ENCODE data around the gene UBE2O. TPM values are rescaled to one million over a fixed set of nuclear protein-coding genes. Genes with fewer than 3 reads are reported as not detected.

Gene UBE2O
- total RNA-seq, 5 donors from 2014 or later (not counting 1 experiment from before 2014, with no cell fraction given): 33.9 to 57.8 (median 47.5) TPM

DNA sequence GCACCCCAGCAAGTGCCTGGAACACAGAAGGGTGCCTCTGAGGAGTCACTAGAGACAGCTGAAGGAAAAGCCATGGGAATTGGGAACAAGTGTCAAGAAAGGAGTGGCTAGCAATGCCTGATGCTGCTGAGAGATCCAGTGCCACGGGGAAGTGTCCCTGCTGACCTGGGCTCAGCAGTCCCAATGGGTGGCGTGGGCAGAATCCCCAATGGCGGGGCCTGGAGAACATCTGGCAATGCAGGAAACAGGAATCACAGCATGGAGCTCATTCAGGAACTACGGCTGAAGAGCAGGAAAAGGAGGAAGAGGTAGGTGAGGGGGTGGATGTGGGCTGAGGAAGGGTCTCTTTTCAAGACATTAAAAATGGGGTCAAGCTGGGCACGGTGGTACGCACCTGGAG is 30.1 kb downstream of the UBE2O start:
- no peak overlapping the region for H3K4me3 Mint-ChIP-seq
- POLR2A ChIA-PET: interaction anchor here in 1 of 2 donors (0.6 kb wide), 1 partner anchor 1322 kb away, joined by 3 read pairs; no protein-coding TSS in a partner anchor
- 89% methylated on average over 6 of the region's 6 CpGs for WGBS (ENCODE audit: insufficient coverage)

DNA sequence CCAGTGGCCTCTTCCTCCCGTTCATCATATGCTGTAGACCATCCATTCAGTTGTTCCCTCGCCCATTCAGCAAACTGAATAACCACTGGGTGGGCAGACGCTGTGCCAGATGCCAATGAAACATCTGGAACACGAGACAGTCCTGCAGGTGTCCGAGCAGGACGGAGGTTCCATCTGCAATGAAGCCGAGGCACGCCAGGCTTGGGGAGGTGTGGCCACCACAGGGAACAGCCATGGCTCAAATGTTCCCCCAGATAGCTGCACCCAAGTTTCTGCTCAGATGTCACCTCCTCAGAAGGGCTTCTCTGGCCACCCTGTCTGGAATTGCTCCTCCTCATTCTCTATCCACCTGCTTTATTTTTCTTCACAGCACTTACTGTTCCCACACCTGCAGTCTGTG is 30.5 kb downstream of the UBE2O start:
- Histone ChIP-seq H3K36me3 (ENCODE audit: control insufficient read depth in 2 of 2, extremely low read depth in 1 of 2, insufficient read depth in 1 of 2, low read length in 1 of 2) (peaks cover 3 to 6% of the 10 kb centered on the region in 2 donors), H3K27ac (ENCODE audit: low read length) (no peak overlapping the region), H3K9me3 (no peaks in the 10 kb centered on the region), H3K4me3 (ENCODE audit: control insufficient read depth in 1 of 2, extremely low read depth in 1 of 2, low read length in 1 of 2) (no peak overlapping the region), H3K4me1 (ENCODE audit: control insufficient read depth in 1 of 2, extremely low read depth in 1 of 2, insufficient read depth in 2 of 2, low read length in 2 of 2) (peaks cover 0 to 3% of the 10 kb centered on the region in 2 experiments), H3K27me3 (replicated peaks in 1 of 2; ENCODE audit: control insufficient read depth in 2 of 2, extremely low read depth in 1 of 2, insufficient read depth in 2 of 2, low read length in 1 of 2) (no peaks in the 10 kb centered on the region)
- Mint-ChIP-seq H3K4me3 (no peak overlapping the region), H3K9me3 (no peaks in the 10 kb centered on the region), H3K4me1 (peaks cover 21 to 46% (median 35%) of the 10 kb centered on the region in 3 donors), H3K36me3 (peaks cover 10% of the 10 kb centered on the region), H3K27ac (peak overlapping the region in 1 of 2 donors; percentile 61), H3K27me3 (no peaks in the 10 kb centered on the region)
- POLR2A ChIA-PET: interaction anchor here in 1 of 2 donors (0.6 kb wide), 1 partner anchor 1322 kb away, joined by 3 read pairs; no protein-coding TSS in a partner anchor
- DNase-seq (no peak), ATAC-seq (replicated peaks in 1 of 4) (no peak)
- CTCF ChIA-PET: interaction anchor here in 1 of 2 donors (0.6 kb wide), 1 partner anchor 124 kb away, joined by 6 read pairs; no protein-coding TSS in a partner anchor
- 98% methylated on average over 8 of the region's 8 CpGs for WGBS (ENCODE audit: insufficient coverage)

More for the DNA sequence above, 30.1 kb downstream of the UBE2O start:
- CTCF ChIA-PET: no interaction called here
- Mint-ChIP-seq H3K9me3 (no peaks in the 10 kb centered on the region), H3K27ac (peak overlapping the region in 1 of 2 donors; percentile 61), H3K4me1 (peaks cover 17 to 43% (median 32%) of the 10 kb centered on the region in 3 donors), H3K36me3 (peaks cover 5% of the 10 kb centered on the region), H3K27me3 (no peaks in the 10 kb centered on the region)
- DNase-seq (no peak), ATAC-seq (replicated peaks in 1 of 4) (no peak)
- Histone ChIP-seq H3K9me3 (no peaks in the 10 kb centered on the region), H3K27ac (ENCODE audit: low read length) (no peak overlapping the region), H3K36me3 (ENCODE audit: control insufficient read depth in 2 of 2, extremely low read depth in 1 of 2, insufficient read depth in 1 of 2, low read length in 1 of 2) (peaks cover 0 to 6% of the 10 kb centered on the region in 2 donors), H3K4me3 (ENCODE audit: control insufficient read depth in 1 of 2, extremely low read depth in 1 of 2, low read length in 1 of 2) (no peak overlapping the region), H3K27me3 (replicated peaks in 1 of 2; ENCODE audit: control insufficient read depth in 2 of 2, extremely low read depth in 1 of 2, insufficient read depth in 2 of 2, low read length in 1 of 2) (no peaks in the 10 kb centered on the region), H3K4me1 (ENCODE audit: control insufficient read depth in 1 of 2, extremely low read depth in 1 of 2, insufficient read depth in 2 of 2, low read length in 2 of 2) (peaks cover 0 to 3% of the 10 kb centered on the region in 2 experiments)

DNA sequence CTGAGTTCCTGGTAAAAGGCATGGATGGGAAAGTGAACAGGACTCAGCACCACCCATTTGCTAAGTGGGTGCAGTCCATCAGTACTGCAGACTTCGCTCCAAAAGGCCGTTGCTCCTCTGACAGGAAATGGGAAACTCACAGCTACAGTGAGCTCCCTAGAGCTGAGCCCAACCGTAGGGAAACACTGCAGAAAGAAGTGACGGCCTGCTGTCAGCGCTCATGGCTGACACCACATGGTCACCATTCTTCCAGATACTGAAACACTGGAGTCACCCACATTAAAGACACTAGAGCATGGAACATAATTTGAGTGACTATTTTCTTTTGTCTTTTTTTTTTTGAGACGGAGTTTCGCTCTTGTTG is 31.9 kb downstream of the UBE2O start:
- H3K4me3 Mint-ChIP-seq: no peak overlapping the region
- CTCF ChIA-PET: no interaction called here
- H3K36me3 Mint-ChIP-seq: peaks cover 13% of the 10 kb centered on the region
- whole genome bisulfite sequencing (ENCODE audit: insufficient coverage): 95% methylated on average over 5 of the region's 7 CpGs
- no peak overlapping the region for H3K27ac ChIP-seq (ENCODE audit: low read length)
- no peak overlapping the region for H3K4me3 ChIP-seq (ENCODE audit: control insufficient read depth in 1 of 2, extremely low read depth in 1 of 2, low read length in 1 of 2)
- POLR2A ChIA-PET: no interaction called here
- DNase-seq: no peak
- ATAC-seq (replicated peaks in 1 of 4): no peak
- no peaks in the 10 kb centered on the region for H3K27me3 ChIP-seq (replicated peaks in 1 of 2; ENCODE audit: control insufficient read depth in 2 of 2, extremely low read depth in 1 of 2, insufficient read depth in 2 of 2, low read length in 1 of 2)
- H3K4me1 ChIP-seq (ENCODE audit: control insufficient read depth in 1 of 2, extremely low read depth in 1 of 2, insufficient read depth in 2 of 2, low read length in 2 of 2): peaks cover 0 to 3% of the 10 kb centered on the region in 2 experiments
- H3K4me1 Mint-ChIP-seq: peaks cover 19 to 40% (median 29%) of the 10 kb centered on the region in 3 donors
- no peaks in the 10 kb centered on the region for H3K9me3 Mint-ChIP-seq
- peaks cover 6 to 11% of the 10 kb centered on the region in 2 donors for H3K36me3 ChIP-seq (ENCODE audit: control insufficient read depth in 2 of 2, extremely low read depth in 1 of 2, insufficient read depth in 1 of 2, low read length in 1 of 2)
- H3K27me3 Mint-ChIP-seq: no peaks in the 10 kb centered on the region
- no peak overlapping the region for H3K27ac Mint-ChIP-seq
- no peaks in the 10 kb centered on the region for H3K9me3 ChIP-seq

DNA sequence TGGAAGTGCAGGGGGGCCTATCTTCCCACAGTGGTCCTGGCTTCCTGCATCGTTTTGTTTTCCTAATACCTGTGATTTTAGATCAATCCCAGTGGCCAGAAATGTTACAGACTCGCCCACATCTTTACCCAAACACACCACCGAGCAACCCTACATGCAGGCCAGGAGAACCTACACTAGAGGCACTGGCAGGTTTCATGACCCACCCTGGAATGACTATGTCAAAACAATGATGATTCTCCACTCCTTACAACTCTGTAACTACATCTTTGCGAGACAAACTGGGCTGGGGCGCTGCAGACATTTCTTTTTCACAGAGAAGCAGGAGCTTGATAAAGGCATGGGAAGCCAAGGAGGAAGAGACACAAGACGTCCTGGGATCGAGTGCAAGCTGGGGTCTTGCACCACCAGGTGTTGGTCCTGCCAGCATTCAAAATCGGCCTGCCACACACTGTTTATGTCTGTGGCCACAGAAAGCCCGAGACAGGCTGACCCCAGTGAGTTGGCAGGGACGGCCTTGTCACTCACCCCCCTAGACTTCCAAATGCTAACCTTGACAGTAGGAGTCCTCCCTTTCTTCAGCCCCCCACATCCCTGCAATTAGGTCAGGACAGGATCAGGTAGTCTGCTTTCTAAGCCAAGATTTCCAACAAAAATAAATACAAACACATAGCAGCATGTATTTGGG is 32.5 kb downstream of the UBE2O start:
- WGBS (ENCODE audit: insufficient coverage): 96% methylated on average over 5 of the region's 10 CpGs
- no peak overlapping the region for H3K27ac ChIP-seq (ENCODE audit: low read length)

DNA sequence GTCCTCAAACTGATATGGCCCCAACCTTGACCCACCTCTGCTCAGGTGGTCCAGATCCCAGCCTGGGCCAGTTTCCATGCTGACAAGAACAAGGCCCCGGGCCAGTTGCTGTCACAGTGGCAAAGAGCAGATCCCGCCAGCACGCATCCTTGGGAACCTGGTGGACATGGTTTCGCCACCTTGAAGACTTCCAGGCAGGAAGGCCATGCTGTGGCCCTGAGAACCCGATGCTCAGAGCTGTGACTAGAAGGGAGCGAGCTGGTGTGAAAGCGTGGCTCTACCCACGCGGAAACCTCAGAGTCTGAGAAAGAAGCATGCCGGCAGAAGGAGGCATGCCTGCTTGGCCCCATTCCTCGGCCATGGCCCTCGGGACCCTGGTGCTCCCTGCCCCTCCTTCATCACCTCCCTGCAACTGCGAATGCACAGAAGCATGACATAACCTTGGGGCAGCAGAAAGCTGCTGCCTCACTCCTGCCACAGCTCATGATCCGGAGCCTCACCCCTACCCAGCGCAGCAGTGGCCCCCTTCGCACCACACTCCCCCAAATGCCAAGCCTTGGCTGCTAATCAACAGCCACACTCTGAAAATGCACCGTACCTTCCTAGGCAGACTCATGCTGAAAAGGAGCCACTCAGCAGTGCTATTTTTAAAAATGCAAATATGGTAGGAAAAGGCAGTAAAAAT is 33.2 kb downstream of the UBE2O start:
- Mint-ChIP-seq H3K36me3 (peaks cover 13% of the 10 kb centered on the region), H3K27ac (no peak overlapping the region), H3K4me3 (no peak overlapping the region), H3K9me3 (no peaks in the 10 kb centered on the region), H3K27me3 (no peaks in the 10 kb centered on the region), H3K4me1 (peaks cover 19 to 33% (median 23%) of the 10 kb centered on the region in 3 donors)
- CTCF ChIA-PET: interaction anchor here in 1 of 2 donors (0.5 to 0.8 kb wide), 2 partner anchors 15 to 434 kb away, joined by 3 to 4 read pairs; no protein-coding TSS in a partner anchor
- POLR2A ChIA-PET: no interaction called here
- DNase-seq: no peak
- Histone ChIP-seq H3K4me3 (ENCODE audit: control insufficient read depth in 1 of 2, extremely low read depth in 1 of 2, low read length in 1 of 2) (no peak overlapping the region), H3K4me1 (ENCODE audit: control insufficient read depth in 1 of 2, extremely low read depth in 1 of 2, insufficient read depth in 2 of 2, low read length in 2 of 2) (peaks cover 0 to 3% of the 10 kb centered on the region in 2 experiments), H3K9me3 (no peaks in the 10 kb centered on the region), H3K27me3 (replicated peaks in 1 of 2; ENCODE audit: control insufficient read depth in 2 of 2, extremely low read depth in 1 of 2, insufficient read depth in 2 of 2, low read length in 1 of 2) (no peaks in the 10 kb centered on the region), H3K27ac (ENCODE audit: low read length) (no peak overlapping the region), H3K36me3 (ENCODE audit: control insufficient read depth in 2 of 2, extremely low read depth in 1 of 2, insufficient read depth in 1 of 2, low read length in 1 of 2) (peaks cover 6 to 11% of the 10 kb centered on the region in 2 donors)
- no peak for ATAC-seq (replicated peaks in 1 of 4)
- WGBS (ENCODE audit: insufficient coverage): 83% methylated on average over 13 of the region's 17 CpGs

More for the DNA sequence above, 32.5 kb downstream of the UBE2O start:
- Histone ChIP-seq H3K4me1 (ENCODE audit: control insufficient read depth in 1 of 2, extremely low read depth in 1 of 2, insufficient read depth in 2 of 2, low read length in 2 of 2) (peaks cover 0 to 3% of the 10 kb centered on the region in 2 experiments), H3K4me3 (ENCODE audit: control insufficient read depth in 1 of 2, extremely low read depth in 1 of 2, low read length in 1 of 2) (no peak overlapping the region), H3K9me3 (no peaks in the 10 kb centered on the region), H3K27me3 (replicated peaks in 1 of 2; ENCODE audit: control insufficient read depth in 2 of 2, extremely low read depth in 1 of 2, insufficient read depth in 2 of 2, low read length in 1 of 2) (no peaks in the 10 kb centered on the region), H3K36me3 (ENCODE audit: control insufficient read depth in 2 of 2, extremely low read depth in 1 of 2, insufficient read depth in 1 of 2, low read length in 1 of 2) (peaks cover 6 to 11% of the 10 kb centered on the region in 2 donors)
- H3K4me3 Mint-ChIP-seq: no peak overlapping the region
- ChIA-PET CTCF (interaction anchor here in 1 of 2 donors (0.8 kb wide), 1 partner anchor 16 kb away, joined by 3 read pairs; no protein-coding TSS in a partner anchor), POLR2A (no interaction called here)
- no peaks in the 10 kb centered on the region for H3K9me3 Mint-ChIP-seq
- ATAC-seq (replicated peaks in 1 of 4) (no peak), DNase-seq (no peak)
- H3K27me3 Mint-ChIP-seq: no peaks in the 10 kb centered on the region
- H3K4me1 Mint-ChIP-seq: peaks cover 19 to 36% (median 24%) of the 10 kb centered on the region in 3 donors
- no peak overlapping the region for H3K27ac Mint-ChIP-seq
- peaks cover 13% of the 10 kb centered on the region for H3K36me3 Mint-ChIP-seq

DNA sequence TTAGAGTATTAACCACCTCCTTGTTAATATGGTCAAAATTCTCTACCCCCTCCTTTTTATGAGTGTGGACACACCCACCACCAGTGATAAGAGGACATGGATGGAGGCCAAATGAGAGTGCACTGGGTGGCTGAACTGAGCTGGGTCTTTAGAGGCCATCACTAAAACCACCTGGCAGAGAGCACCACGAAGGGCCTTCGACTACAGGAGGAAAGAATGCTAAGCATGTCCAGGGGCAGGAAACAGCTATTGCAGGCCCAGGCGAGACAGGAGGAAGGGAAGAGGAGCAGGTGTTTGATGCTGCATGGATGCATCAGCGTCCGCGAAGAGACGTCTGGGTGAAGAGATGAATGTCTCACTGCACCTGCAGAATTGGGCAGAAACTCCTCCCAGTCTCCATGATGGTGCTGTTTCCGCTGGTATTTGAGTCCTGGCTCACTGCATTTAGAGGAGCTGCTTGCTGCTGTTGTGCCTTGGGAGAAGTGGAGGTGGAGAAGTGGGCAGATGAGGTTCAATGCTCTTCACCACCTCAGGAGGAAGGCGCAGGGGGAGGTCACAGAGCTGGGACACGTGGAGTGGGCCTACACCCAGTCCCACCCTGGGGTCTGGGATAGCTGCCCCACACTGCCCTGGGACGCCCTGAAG is 35.3 kb downstream of the UBE2O start:
- H3K9me3 Mint-ChIP-seq: no peaks in the 10 kb centered on the region
- Histone ChIP-seq H3K4me3 (ENCODE audit: control insufficient read depth in 1 of 2, extremely low read depth in 1 of 2, low read length in 1 of 2) (no peak overlapping the region), H3K9me3 (no peaks in the 10 kb centered on the region), H3K4me1 (ENCODE audit: control insufficient read depth in 1 of 2, extremely low read depth in 1 of 2, insufficient read depth in 2 of 2, low read length in 2 of 2) (peaks cover 0 to 3% of the 10 kb centered on the region in 2 experiments), H3K27me3 (replicated peaks in 1 of 2; ENCODE audit: control insufficient read depth in 2 of 2, extremely low read depth in 1 of 2, insufficient read depth in 2 of 2, low read length in 1 of 2) (no peaks in the 10 kb centered on the region), H3K27ac (ENCODE audit: low read length) (no peak overlapping the region), H3K36me3 (ENCODE audit: control insufficient read depth in 2 of 2, extremely low read depth in 1 of 2, insufficient read depth in 1 of 2, low read length in 1 of 2) (peaks cover 9 to 11% of the 10 kb centered on the region in 2 donors)
- CTCF ChIA-PET: interaction anchor here in 1 of 2 donors (1.1 kb wide), 1 partner anchor 9 kb away, joined by 3 read pairs; no protein-coding TSS in a partner anchor
- ATAC-seq (replicated peaks in 1 of 4): no peak
- H3K27ac Mint-ChIP-seq: peak overlapping the region in 1 of 2 donors; percentile 69
- POLR2A ChIA-PET: no interaction called here
- H3K4me1 Mint-ChIP-seq: peaks cover 19 to 28% (median 23%) of the 10 kb centered on the region in 3 donors
- peaks cover 9% of the 10 kb centered on the region for H3K36me3 Mint-ChIP-seq
- H3K27me3 Mint-ChIP-seq: no peaks in the 10 kb centered on the region
- DNase-seq: no peak
- H3K4me3 Mint-ChIP-seq: no peak overlapping the region
- 73% methylated on average over 5 of the region's 11 CpGs for WGBS (ENCODE audit: insufficient coverage)

Data from T-cell (primary cell).